H1 (cell line): ENCODE data around the gene TRAF6. TPM values are rescaled to one million over a fixed set of nuclear protein-coding genes. Genes with fewer than 3 reads are reported as not detected.
A peak's percentile ranks its signal among the peaks of the same experiment; 100 is the strongest.

Experiments
- CTCF ChIA-PET: fragments of 300-600 bp; sonication (Branson Sonifier 250); formaldehyde crosslinking; loops from one replicate; lab custom pipeline; 2021; ENCODE audit not compliant: partially characterized antibody; lab: Charles Lee
- POLR2A ChIA-PET: fragments of 300-600 bp; sonication (Branson Sonifier 250); formaldehyde crosslinking; loops from one replicate; lab custom pipeline; 2021; ENCODE audit warnings: inconsistent platforms; ENCODE audit not compliant: partially characterized antibody; lab: Charles Lee
- DNase-seq, 2 experiments: peaks; one replicate each; pipeline versions ENCODE4 v3.0.0 to v3.0.0-alpha.2; 2010 to 2022; ENCODE audit warnings: low spot score in 2 of 2, low read depth in 1 of 2, mixed read lengths in 1 of 2
- FAIRE-seq: peaks from 2 replicates; lab custom pipeline; 2011; peaks lifted over from hg19 to GRCh38; lab: Jason Lieb, UNC
- H2AFZ ChIP-seq: 2 replicates; pipeline ENCODE4 v1.8.1; 2012; ENCODE audit warnings: low read length, inconsistent platforms
- H2AK5ac ChIP-seq: 2 replicates; pipeline ENCODE4 v1.6.1; 2013; ENCODE audit warnings: low read depth, low read length
- H2BK120ac ChIP-seq: replicated peaks from 2 replicates; pipeline ENCODE3; 2013; ENCODE audit warnings: low read depth, low read length, inconsistent platforms
- H2BK12ac ChIP-seq: 2 replicates; pipeline ENCODE4 v1.6.1; 2013; ENCODE audit warnings: low read depth, low read length
- H2BK15ac ChIP-seq: 2 replicates; pipeline ENCODE4 v1.6.1; 2013; ENCODE audit warnings: low read length
- H2BK20ac ChIP-seq: 2 replicates; pipeline ENCODE4 v1.6.1; 2013; ENCODE audit warnings: low read length
- H2BK5ac ChIP-seq: 2 replicates; pipeline ENCODE4 v1.6.1; 2013; ENCODE audit warnings: low read depth, low read length
- H3K14ac ChIP-seq: 2 replicates; pipeline ENCODE4 v1.6.1; 2013; ENCODE audit warnings: inconsistent platforms; ENCODE audit not compliant: insufficient read length
- H3K18ac ChIP-seq: 2 replicates; pipeline ENCODE4 v1.6.1; 2013; ENCODE audit warnings: low read length; ENCODE audit errors: extremely low read depth
- H3K23ac ChIP-seq: 2 replicates; pipeline ENCODE4 v1.6.1; 2013; ENCODE audit warnings: inconsistent platforms; ENCODE audit not compliant: insufficient read length
- H3K23me2 ChIP-seq: 2 replicates; pipeline ENCODE4 v1.6.1; 2013; ENCODE audit warnings: low read depth, low read length
- H3K27ac ChIP-seq: 2 replicates; pipeline ENCODE4 v1.6.1; 2011; ENCODE audit warnings: low read depth, low read length, inconsistent platforms
- H3K27me3 ChIP-seq, 4 experiments: replicated peaks in 1 of 4; 1 replicate in 1 of 4; 2 replicates in 3 of 4; pipeline versions ENCODE4 v1.6.1 to v1.8.1; 2011 to 2013; ENCODE audit warnings: low read length in 3 of 4, mild to moderate bottlenecking in 3 of 4, inconsistent platforms in 2 of 4, mixed read lengths in 2 of 4, moderate library complexity in 1 of 4; ENCODE audit not compliant: control insufficient read depth in 3 of 4, insufficient read depth in 3 of 4; ENCODE audit errors: extremely low read depth in 1 of 4
- H3K36me3 ChIP-seq, 4 experiments: 2 replicates each; pipeline versions ENCODE4 v1.6.1 to v1.8.1; 2011 to 2013; ENCODE audit warnings: mild to moderate bottlenecking in 4 of 4, low read length in 3 of 4, moderate library complexity in 2 of 4, control low read depth in 1 of 4, inconsistent platforms in 1 of 4; ENCODE audit not compliant: insufficient read depth in 4 of 4, control insufficient read depth in 2 of 4
- H3K4ac ChIP-seq: replicated peaks from 2 replicates; pipeline ENCODE3; 2013; ENCODE audit warnings: low read length, low read depth, mixed read lengths, inconsistent platforms; ENCODE audit not compliant: insufficient read length
- H3K4me1 ChIP-seq, 4 experiments: replicated peaks in 1 of 4; 1 replicate in 1 of 4; 2 replicates in 3 of 4; pipeline versions ENCODE4 v1.6.1 to v1.8.1; 2011 to 2013; ENCODE audit warnings: low read length in 3 of 4, inconsistent platforms in 2 of 4, mixed read lengths in 1 of 4; ENCODE audit not compliant: insufficient read depth in 4 of 4, control insufficient read depth in 3 of 4
- H3K4me2 ChIP-seq, 2 experiments: 2 replicates each; pipeline versions ENCODE4 v1.6.1 to v1.8.1; 2011 to 2013; ENCODE audit warnings: low read depth in 2 of 2, low read length in 2 of 2, control low read depth in 1 of 2, inconsistent platforms in 1 of 2, mild to moderate bottlenecking in 1 of 2; ENCODE audit not compliant: insufficient read depth in 1 of 2
- H3K4me3 ChIP-seq, 4 experiments: fragments of 200-600, 300-600 bp in 1 of 4; sonication (generic), shearing (Covaris generic), sonication (Bioruptor Twin) in 1 of 4; 2 replicates each; pipeline versions ENCODE4 v1.5.1 to v1.8.1; 2011 to 2016; ENCODE audit warnings: low read length in 4 of 4, low read depth in 3 of 4, control low read depth in 2 of 4, inconsistent platforms in 2 of 4, mild to moderate bottlenecking in 2 of 4, mixed read lengths in 1 of 4, moderate library complexity in 1 of 4; ENCODE audit not compliant: insufficient read depth in 2 of 4; ENCODE audit errors: extremely low read depth in 1 of 4
- H3K56ac ChIP-seq: replicated peaks from 2 replicates; pipeline ENCODE3; 2013; ENCODE audit warnings: low read depth, mild to moderate bottlenecking, mixed read lengths, low read length, inconsistent platforms; ENCODE audit not compliant: insufficient read length
- H3K79me1 ChIP-seq: 2 replicates; pipeline ENCODE4 v1.6.1; 2013; ENCODE audit warnings: low read depth, low read length, control low read depth
- H3K79me2 ChIP-seq, 2 experiments: 2 replicates each; pipeline versions ENCODE4 v1.6.1 to v1.8.1; 2012 to 2013; ENCODE audit warnings: low read length in 2 of 2, mild to moderate bottlenecking in 2 of 2, inconsistent platforms in 1 of 2; ENCODE audit not compliant: insufficient read depth in 2 of 2, control insufficient read depth in 1 of 2
- H3K9ac ChIP-seq, 4 experiments: replicated peaks in 1 of 4; 1 replicate in 1 of 4; 2 replicates in 3 of 4; pipeline versions ENCODE4 v1.6.1 to v1.8.1; 2011 to 2013; ENCODE audit warnings: low read depth in 3 of 4, low read length in 3 of 4, control low read depth in 2 of 4, mild to moderate bottlenecking in 2 of 4, moderate library complexity in 2 of 4, inconsistent platforms in 1 of 4; ENCODE audit errors: extremely low read depth in 1 of 4
- H3K9me3 ChIP-seq, 2 experiments: 2 replicates each; pipeline versions ENCODE4 v1.6.1 to v1.8.1; 2012 to 2013; ENCODE audit warnings: mild to moderate bottlenecking in 2 of 2, moderate library complexity in 2 of 2, control low read depth in 1 of 2, inconsistent platforms in 1 of 2, low read depth in 1 of 2, low read length in 1 of 2, mixed read lengths in 1 of 2; ENCODE audit not compliant: insufficient read depth in 2 of 2
- H4K20me1 ChIP-seq, 2 experiments: replicated peaks in 1 of 2; 2 replicates each; pipeline versions ENCODE3 to v1.8.1; 2011 to 2013; ENCODE audit warnings: inconsistent platforms in 2 of 2, low read length in 2 of 2, mild to moderate bottlenecking in 1 of 2; ENCODE audit not compliant: insufficient read depth in 2 of 2, control insufficient read depth in 1 of 2
- H4K5ac ChIP-seq: 2 replicates; pipeline ENCODE4 v1.6.1; 2013; ENCODE audit warnings: low read length, low read depth, mixed read lengths, inconsistent platforms; ENCODE audit not compliant: insufficient read length
- H4K8ac ChIP-seq: 2 replicates; pipeline ENCODE4 v1.8.0; 2013; ENCODE audit warnings: mild to moderate bottlenecking, moderate library complexity, low read length, inconsistent platforms; ENCODE audit not compliant: insufficient read depth; ENCODE audit errors: extremely low read depth
- H4K91ac ChIP-seq: replicated peaks from 2 replicates; pipeline ENCODE3; 2013; ENCODE audit warnings: low read length, mixed read lengths, inconsistent platforms; ENCODE audit not compliant: insufficient read length
- BACH1 ChIP-seq: IDR thresholded peaks from 2 replicates; pipeline ENCODE4 v1.6.1; 2012; ENCODE audit warnings: low read length, improper control_type of control experiment
- CBX8 ChIP-seq: fragments of 300-800, 300-1000 bp; sonication (generic); IDR thresholded peaks from 2 replicates; pipeline ENCODE4 v1.7.1; 2016; ENCODE audit warnings: low read depth, low read length, borderline replicate concordance
- EGR1 ChIP-seq: IDR thresholded peaks from 2 replicates; pipeline ENCODE4 v1.6.1; 2011; ENCODE audit warnings: low read depth, low read length, borderline replicate concordance
- HDAC2 ChIP-seq, 2 experiments: fragments of 300-600 bp in 1 of 2; sonication (generic) in 1 of 2; IDR thresholded peaks; 2 replicates each; pipeline ENCODE4 v1.6.1; 2011 to 2012; ENCODE audit warnings: low read depth in 2 of 2, low read length in 2 of 2, mild to moderate bottlenecking in 2 of 2, moderate library complexity in 2 of 2, borderline replicate concordance in 1 of 2, inconsistent platforms in 1 of 2
- MAFK ChIP-seq: IDR thresholded peaks from 2 replicates; pipeline ENCODE4 v1.6.1; 2012; ENCODE audit warnings: low read depth, mild to moderate bottlenecking, improper control_type of control experiment, low read length
- NRF1 ChIP-seq: IDR thresholded peaks from 2 replicates; pipeline ENCODE4 v1.6.1; 2011; ENCODE audit warnings: mild to moderate bottlenecking, low read depth, low read length, improper control_type of control experiment
- POLR2A ChIP-seq, 2 experiments: IDR thresholded peaks; 1 replicate in 1 of 2; 2 replicates in 1 of 2; pipeline ENCODE4 v1.6.1; 2011; ENCODE audit warnings: low read depth in 2 of 2, low read length in 2 of 2, mild to moderate bottlenecking in 2 of 2; ENCODE audit errors: control extremely low read depth in 1 of 2
- POLR2AphosphoS5 ChIP-seq: IDR thresholded peaks from 2 replicates; pipeline ENCODE4 v1.6.1; 2011; ENCODE audit warnings: low read depth, low read length
- POU5F1 ChIP-seq: IDR thresholded peaks from 2 replicates; pipeline ENCODE4 v1.6.1; 2011; ENCODE audit warnings: low read depth, mild to moderate bottlenecking, low read length, moderate library complexity
- RBBP5 ChIP-seq: IDR thresholded peaks from 2 replicates; pipeline ENCODE4 v1.7.1; 2012; ENCODE audit warnings: low read depth, mild to moderate bottlenecking, inconsistent platforms, low read length, moderate library complexity, borderline replicate concordance
- RFX5 ChIP-seq: IDR thresholded peaks from 2 replicates; pipeline ENCODE4 v1.6.1; 2011; ENCODE audit warnings: low read depth, low read length, improper control_type of control experiment, borderline replicate concordance
- SIN3A ChIP-seq, 2 experiments: IDR thresholded peaks in 1 of 2; conservative IDR thresholded peaks in 1 of 2; 2 replicates each; pipeline ENCODE4 v1.6.1; 2011 to 2012; ENCODE audit warnings: low read length in 2 of 2, improper control_type of control experiment in 1 of 2, low read depth in 1 of 2, mild to moderate bottlenecking in 1 of 2
- SRF ChIP-seq: IDR thresholded peaks from 2 replicates; pipeline ENCODE4 v1.6.1; 2011; ENCODE audit warnings: mild to moderate bottlenecking, low read depth, low read length, moderate library complexity
- TAF1 ChIP-seq: IDR thresholded peaks from 2 replicates; pipeline ENCODE4 v1.6.1; 2011; ENCODE audit warnings: mild to moderate bottlenecking, low read depth, low read length
- WGBS, 2 experiments: shearing (Covaris generic) in 1 of 2; methylation state at CpG; one replicate each; pipeline versions ENCODE4 v1.1.6 to v1.1.7; 2013 to 2015; ENCODE audit warnings: low lambda C conversion rate in 2 of 2, mixed read lengths in 2 of 2, inconsistent platforms in 1 of 2, low coverage in 1 of 2, missing lambda C conversion rate in 1 of 2; ENCODE audit not compliant: insufficient replicate concordance in 2 of 2, insufficient coverage in 1 of 2, insufficient read length in 1 of 2; ENCODE audit errors: extremely low coverage in 1 of 2, missing lambda C conversion rate in 1 of 2; 5-methylcytosine and 5-hydroxymethylcytosine counted together
- polyA plus RNA-seq, 7 experiments: library from polyadenylated mRNA; depleted of rRNA in 3 of 7; stranded (reverse) in 5 of 7; unstranded in 2 of 7; fragments of >200 nt in 5 of 7; fragments of 200-250 nt in 2 of 7; gene quantifications; 1 replicate in 5 of 7; 2 replicates in 1 of 7; 4 replicates in 1 of 7; pipeline versions ENCODE4 v1.2.1 to v1.2.3, GENCODE V29; 2011 to 2013; ENCODE audit warnings: missing spikeins in 2 of 7, mixed read lengths in 2 of 7
- total RNA-seq: library from RNA; stranded (reverse); fragmentation: NEBNext Ultra II Directional; extraction: Animal tissue kit (Norgen Biotek cat#: 25700); gene quantifications from 2 replicates; pipeline ENCODE4 v1.2.1, GENCODE V29; 2021

TRAF6 gene
- total and polyA plus RNA-seq, 2 of the 8 experiments (the other 6 are each of a cell fraction or from before 2014, with no cell fraction given), result 4.6 to 8.8 TPM

DNA sequence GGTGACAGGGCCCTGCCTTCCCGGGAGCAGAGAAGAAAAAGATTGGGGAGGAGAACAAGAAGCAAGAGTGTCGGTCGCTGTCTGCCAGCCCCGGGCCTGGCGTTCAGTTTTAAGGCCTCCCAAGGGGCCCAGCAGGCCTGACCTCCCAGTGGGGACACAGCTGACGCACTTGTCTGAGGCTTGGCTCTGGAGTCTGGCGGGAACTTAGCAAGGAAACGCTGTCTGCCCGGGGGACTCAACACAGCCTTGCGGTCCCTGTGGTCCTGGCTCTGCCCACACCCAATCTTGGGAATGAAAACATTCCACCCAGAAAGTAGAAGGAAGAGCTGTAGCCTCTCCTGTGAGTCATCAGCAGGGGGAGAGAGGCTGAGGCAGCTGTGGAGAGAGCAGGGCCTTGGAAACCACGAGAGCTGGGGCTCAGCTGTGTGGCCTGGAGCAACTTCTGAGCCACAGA, 54.4 kb downstream of the TRAF6 start:
- Histone ChIP-seq H4K5ac (peak overlapping the region; percentile 25), H3K14ac (no peak overlapping the region), H2BK15ac (no peak overlapping the region), H3K4me2 (peak overlapping the region in 1 of 2 experiments; percentile 56; a peak in 1 of 4 replicates), H3K27ac (no peak overlapping the region), H3K4me3 (no peak overlapping the region), H2BK12ac (no peak overlapping the region), H3K4ac (peak overlapping the region; percentile 87), H2AFZ (no peak overlapping the region), H3K56ac (no peak overlapping the region), H2BK20ac (no peak overlapping the region), H3K23me2 (no peaks in the 10 kb centered on the region), H3K79me2 (no peaks in the 10 kb centered on the region), H3K23ac (no peak overlapping the region), H2BK5ac (0 out of 2 replicates have a peak overlapping the region, but pooled peaks have one; percentile 16), H2BK120ac (no peak overlapping the region), H3K4me1 (peaks cover 0 to 30% (median 13%) of the 10 kb centered on the region in 4 experiments; a peak in 6 of 7 replicates), H3K9ac (no peak overlapping the region), H3K18ac (peak overlapping the region; percentile 52; the same call in 1 of the 2 replicates), H4K91ac (peak overlapping the region; percentile 44), H3K27me3 (no peaks in the 10 kb centered on the region), H3K36me3 (peaks cover 0 to 5% (median 0%) of the 10 kb centered on the region in 4 experiments; a peak in 1 of 8 replicates), H4K8ac (no peak overlapping the region), H3K9me3 (no peaks in the 10 kb centered on the region), H3K79me1 (no peaks in the 10 kb centered on the region), H2AK5ac (no peak overlapping the region), H4K20me1 (no peaks in the 10 kb centered on the region)
- DNase-seq (no peak), FAIRE-seq (no peak)
- 87% methylated on average over 11 of the region's 11 CpGs; no CpG with 5 or more reads in 1 of the 2 experiments for WGBS, 2 experiments
- ChIA-PET CTCF (interaction anchor here (0.6 to 5.6 kb wide), 11 partner anchors 10 to 189 kb away, joined by 3 to 59 read pairs (median 4); partner anchors contain the start of gene TRAF6), POLR2A (interaction anchor here (0.8 to 1.9 kb wide), 3 partner anchors 13 to 60 kb away, joined by 3 to 5 read pairs (median 4); no protein-coding TSS in a partner anchor)
- TF ChIP-seq RFX5, result no peak
- TF ChIP-seq MAFK, result no peak
- no peak for TF ChIP-seq RBBP5
- no peak for TF ChIP-seq POLR2AphosphoS5
- TF ChIP-seq POU5F1, result no peak
- no peak for TF ChIP-seq NRF1
- TF ChIP-seq SIN3A (conservative IDR thresholded peaks at IDR 0.05 in 1 of 2, IDR thresholded peaks at IDR 0.05 in 1 of 2; ENCODE audit: low read depth in 1 of 2, low read length in 2 of 2), result no peak
- no peak for TF ChIP-seq TAF1
- no peak for TF ChIP-seq POLR2A (IDR thresholded peaks at IDR 0.05; ENCODE audit: control extremely low read depth in 1 of 2, low read depth in 2 of 2, low read length in 2 of 2)
- TF ChIP-seq HDAC2 (IDR thresholded peaks at IDR 0.05; ENCODE audit: borderline replicate concordance in 1 of 2, low read depth in 2 of 2, low read length in 2 of 2), result no peak
- no peak for TF ChIP-seq CBX8
- TF ChIP-seq SRF, result no peak
- no peak for TF ChIP-seq EGR1
- TF ChIP-seq BACH1, result no peak
